SKM-1 (cell line): Measurements from ENCODE around the gene SDHB.

Experiments
- DNase-seq: peaks from one replicate; lab custom pipeline; 2025; ENCODE audit not compliant: unreplicated experiment; lab: John Stamatoyannopoulos, UW

The SDHB gene

GRCh38 chr1:17053685-17054410 lies at the start of gene SDHB:
TSS of gene SDHB (minus strand) at chr1:17054032. CDS start at chr1:17054019, 13 bp downstream.
- DNase-seq, result peak; percentile 93

DNA sequence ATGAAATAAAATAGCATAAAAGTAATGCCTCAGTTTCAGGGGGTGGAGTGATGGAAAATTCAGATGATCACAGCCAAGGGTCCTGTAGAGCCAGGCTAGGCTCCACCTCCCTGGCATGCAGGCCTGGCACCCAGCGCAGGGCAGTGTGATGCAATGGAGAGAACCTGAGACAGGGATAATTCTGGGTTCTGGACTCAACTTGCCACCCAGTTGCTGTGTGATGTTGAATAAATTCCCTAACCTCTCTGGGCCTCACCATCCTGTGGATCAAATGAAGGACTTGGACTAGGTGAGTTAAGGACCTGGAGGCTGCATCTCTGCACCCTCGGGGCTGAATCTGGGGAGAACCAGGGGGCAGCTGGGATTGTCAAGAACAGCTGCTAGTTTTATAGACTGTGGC lies 48.4 kb upstream of the SDHB start:
- no peak for DNase-seq

DNA sequence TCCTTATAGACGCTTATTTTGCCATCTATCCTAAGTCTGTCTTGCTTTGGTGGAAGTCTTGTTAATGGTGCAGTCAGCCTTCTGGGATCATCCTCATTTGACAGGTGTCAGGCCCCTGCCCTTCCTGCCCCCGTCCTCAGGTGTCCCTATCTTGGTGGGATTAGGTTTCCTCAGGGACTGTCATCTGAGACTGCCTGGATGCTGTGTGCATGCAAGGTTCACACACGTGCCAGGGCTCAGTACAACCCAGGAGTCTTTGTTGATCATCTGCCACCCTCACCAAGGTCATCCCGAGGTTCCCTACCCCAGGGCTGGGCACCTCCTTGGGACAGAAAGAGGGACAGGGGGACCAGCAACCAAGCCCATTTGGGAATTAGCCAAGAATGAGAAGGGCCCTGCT lies 47.4 kb upstream of the SDHB start:
- DNase-seq, result no peak

DNA sequence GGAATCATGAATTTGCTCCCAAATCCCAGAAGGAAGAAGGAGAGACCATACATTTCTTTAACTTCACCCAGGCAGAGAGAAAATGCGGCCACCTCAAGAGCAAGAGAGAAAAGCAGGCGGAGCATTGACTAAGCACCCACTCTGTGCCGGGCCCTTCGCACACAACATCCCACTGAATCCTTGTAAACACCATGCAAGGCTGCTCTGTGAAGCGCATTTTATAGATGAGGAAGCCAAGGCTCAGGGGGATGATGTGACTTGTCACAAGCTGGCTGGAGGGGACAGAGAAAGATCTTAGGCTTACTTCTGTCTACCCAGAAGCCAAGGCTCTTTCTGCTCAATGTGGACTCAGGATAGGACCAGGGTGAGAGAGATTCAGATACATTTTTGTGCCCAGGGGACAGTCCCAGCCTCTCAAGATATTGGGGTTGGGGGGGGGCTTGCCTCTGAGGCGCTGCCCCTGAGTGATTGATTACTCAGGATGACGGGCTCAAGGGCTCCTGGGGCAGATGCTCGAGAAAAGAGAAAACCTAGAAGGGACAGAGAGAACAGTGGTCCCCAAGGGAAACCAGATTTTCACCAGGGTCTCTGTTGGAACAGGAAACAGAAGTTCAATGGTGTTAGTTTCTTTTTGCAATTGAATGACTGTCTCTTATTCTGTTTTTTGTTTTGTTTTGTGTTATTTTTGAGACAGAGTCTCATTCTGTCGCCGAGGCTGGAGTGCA lies 45.9 kb upstream of the SDHB start:
- DNase-seq, result no peak

DNA sequence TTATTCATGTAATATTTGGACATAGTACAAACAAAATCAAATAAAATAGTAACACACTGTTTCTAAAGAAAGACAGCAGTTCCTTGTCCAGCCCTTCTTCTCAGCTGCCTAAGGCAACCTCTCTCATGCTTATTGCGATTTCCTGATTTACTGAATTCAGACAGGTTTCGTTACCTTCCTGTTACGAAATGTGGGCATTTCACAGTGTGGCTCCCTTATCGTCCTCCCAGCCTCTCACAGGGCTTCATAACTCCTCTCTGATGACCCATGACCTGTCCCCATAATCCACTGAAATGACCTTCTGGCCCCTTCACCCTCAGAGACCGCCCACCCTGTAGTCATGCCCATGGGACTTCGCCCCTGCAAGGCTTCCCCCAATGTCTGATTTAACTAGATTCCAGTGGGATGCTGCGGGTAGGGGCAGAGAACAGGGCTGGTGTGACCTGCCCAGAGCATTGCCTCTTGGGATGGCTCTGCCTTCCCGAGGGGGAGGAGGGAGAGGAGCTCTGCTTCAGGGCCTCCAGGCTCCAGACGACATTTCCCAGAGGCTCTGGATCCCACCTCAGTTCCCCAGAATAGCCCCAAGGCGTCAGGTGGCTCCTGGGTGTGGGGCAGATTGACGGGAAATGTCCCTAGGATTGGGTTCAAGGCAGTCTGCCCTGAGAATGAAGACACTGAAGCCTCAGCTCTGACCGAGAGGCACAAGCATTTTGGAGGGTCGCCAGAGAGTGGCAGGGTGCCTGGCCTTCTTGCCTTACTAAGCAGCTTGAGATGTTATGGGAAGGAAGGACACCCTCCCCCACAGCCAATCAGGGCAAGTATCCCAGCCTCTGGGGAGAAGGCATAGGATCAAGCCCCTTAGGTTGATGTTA lies 44.9 kb upstream of the SDHB start:
- DNase-seq, result peak; percentile 84

- no peak for DNase-seq
Measured at GRCh38 chr1:17097787-17098186, 44.0 kb upstream of the SDHB start.

DNA sequence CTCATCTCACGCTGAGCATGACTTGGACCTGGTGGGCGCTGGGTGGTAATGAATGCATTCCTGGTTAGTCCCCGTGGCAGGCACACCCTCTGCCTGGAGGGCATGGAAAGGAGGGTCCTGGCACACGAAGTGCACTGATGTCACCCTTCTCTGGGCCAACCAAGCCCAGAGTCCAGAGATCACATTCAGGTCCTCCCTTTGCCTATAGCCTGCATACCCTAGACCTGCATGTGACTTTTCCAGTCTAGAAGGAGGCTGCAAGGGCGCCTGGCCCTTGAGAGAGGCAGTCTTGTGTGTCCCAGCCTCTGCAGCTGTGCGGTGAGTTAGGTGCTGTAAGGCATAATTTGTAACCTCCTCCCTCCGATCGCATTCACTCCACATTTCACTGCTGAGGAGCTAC lies 43.3 kb upstream of the SDHB start:
- no peak for DNase-seq

DNA sequence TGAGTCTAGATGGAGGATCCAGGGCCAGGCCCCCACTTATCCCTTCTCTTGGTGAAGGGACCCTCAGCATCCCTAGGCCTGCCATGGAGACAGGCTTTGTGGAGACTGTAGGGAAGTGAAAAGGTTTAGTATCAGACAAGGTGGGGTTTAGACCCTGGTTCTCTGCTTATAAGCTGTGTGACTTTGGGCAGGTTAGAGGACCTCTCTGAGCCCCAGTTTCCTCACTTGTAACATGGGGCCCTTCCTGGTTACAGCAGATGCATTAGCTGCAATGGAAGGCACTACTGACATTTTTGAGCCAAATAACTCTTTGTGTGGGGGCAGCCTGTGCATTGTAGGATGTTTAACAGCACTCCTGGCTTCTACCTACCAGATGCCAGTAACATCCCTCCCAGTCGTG lies 42.8 kb upstream of the SDHB start:
- no peak for DNase-seq

DNA sequence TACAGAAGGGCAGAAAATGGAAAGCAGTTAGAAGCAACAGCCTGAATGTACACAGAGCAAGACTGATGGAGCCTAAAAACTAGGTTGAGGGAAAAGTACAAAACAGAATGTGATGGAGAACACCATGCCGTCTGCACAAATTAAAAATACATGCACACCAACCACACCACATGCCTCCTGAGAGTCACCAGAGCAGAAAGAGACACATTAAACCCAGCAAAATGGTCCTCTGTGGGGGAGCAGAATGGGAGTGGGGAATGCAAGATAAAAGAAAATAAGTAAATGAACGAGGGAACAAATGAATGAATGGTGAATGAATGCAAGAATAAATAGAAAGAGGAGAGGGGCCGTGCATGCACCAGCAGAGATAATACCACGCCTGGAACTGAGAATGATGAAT lies 41.3 kb upstream of the SDHB start:
- no peak for DNase-seq

- no peak for DNase-seq
Measured at GRCh38 chr1:17094664-17095063, 40.8 kb upstream of the SDHB start.

- DNase-seq, result no peak
Measured at GRCh38 chr1:17093822-17094393, 40.1 kb upstream of the SDHB start.

- DNase-seq, result no peak
Measured at GRCh38 chr1:17091252-17091651, 37.4 kb upstream of the SDHB start.

- DNase-seq, result no peak
Measured at GRCh38 chr1:17089506-17089905, 35.7 kb upstream of the SDHB start.

DNA sequence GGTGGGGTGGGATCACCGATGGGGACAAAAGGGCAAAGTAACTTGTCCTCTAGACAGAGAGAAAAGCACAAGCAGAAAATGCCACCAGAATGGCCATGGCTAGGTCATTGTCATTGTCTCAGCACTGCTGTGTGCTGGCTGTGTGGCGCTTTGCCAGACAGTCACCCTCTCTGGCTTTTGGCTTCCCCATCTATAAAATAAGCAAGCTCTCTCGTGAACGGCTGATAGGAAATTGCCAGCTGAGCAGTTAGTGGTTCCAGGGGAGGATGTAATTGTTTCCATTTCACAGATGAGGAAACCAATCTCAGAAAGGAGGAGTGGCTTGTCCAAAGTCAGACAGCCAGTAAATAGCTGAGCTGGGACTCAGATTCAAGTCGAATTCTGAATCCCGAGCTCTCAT lies 32.9 kb upstream of the SDHB start:
- DNase-seq, result no peak

DNA sequence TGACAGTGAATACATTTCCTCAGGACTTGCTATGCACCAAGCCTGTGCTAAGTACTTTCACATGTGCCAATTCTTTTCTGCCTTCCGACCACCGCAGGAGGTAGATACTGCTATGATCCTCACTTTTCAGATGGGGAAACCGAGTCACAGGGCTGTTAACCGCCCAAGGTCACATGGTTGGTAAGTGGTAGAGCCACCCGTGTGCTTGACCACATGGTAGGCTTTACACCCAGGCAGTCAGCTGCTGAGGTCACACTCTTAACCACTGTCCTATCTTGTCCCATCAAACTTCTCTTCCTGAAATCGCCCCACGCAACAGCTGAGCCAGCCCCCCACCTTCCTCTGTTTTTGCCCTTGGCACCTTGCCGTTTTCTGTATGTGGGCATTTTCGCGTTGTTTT lies 31.0 kb upstream of the SDHB start:
- DNase-seq, result no peak

DNA sequence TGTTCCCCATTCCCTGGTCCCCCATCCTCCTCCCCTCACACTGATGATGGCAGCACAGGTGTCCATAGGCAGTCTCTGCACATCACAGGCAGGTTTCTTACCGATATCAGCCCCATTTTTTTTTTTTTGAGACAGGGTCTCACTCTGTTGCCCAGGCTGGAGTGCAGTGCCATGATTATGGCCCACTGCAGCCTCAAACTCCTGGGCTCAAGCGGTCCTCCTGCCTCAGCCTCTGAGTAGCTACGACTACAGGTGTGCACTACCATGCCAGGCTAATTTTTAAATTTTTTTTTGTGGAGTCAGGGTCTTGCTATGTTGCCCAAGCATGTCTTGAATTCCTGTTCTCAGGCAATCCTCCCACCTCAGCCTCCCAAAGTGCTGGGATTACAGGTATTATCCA lies 28.9 kb upstream of the SDHB start:
- DNase-seq, result no peak

DNA sequence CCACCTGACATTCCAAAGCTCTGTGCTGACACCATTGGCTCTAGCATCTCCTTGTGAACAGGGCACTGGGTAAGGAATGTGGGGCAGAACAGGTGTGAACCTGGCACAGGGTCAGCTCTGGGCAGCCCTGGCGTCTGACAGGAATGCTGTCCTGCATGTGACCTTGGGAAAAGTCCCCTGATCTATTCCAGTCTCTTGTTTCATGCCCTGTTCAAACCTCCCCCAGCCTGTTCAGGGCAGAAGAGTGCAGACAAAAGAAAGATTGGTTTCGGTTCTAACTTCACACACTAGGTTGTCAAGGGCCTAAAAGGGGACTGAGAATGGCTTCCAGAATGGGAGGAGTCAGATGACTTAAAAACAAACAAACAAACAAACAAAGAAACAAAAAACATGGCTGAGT lies 27.6 kb upstream of the SDHB start:
- no peak for DNase-seq

DNA sequence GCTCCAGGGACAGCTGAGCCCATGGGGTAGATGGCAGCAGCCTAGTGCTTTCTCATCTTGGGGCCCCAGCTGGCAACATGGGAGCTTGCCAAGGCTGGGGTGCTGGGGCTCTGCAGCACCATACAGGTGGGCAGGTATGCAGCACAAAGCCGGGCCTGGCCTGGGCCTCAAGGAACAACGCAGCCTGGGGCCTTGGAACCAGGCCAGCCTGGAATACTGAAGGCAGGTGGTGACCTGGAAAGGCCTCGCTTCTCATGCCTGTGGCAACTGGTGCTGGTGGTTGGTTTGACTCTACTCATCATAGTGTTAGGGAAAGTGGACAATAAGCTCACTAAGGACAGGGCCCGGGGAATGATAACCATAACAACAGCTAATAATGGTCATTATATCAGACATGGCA lies 27.0 kb upstream of the SDHB start:
- DNase-seq, result no peak

DNA sequence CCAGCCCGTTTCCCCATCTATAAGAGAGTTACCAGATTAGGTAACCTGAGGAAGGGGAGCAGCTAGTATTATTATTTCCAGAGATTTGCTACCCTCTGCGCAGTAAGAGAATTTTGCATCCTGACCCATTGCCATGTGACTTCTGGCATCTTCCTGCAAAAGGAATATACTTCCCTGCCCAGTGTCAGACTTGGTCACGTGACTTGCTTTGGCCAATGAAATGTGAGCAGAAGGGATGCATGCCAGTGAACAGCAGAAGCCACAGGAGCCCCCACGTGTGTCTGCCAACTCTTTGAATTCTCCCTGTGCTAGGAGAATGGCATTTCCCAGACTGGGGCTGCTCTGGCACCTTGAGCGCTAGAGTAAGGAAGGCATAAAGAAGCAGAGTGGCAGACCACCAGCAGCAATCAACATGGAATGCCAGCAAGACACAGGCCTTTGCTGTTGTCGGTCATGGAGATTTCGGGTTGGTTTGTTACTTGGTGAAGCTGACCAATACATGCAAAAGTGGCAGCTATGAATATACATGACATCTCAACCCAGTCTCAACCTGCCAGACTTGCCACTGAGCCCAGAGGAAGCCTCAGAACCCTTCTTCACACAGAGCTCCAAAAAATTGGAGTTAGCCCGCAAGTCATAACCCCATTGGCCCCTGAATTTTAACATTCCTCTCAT lies 26.4 kb upstream of the SDHB start:
- no peak for DNase-seq

DNA sequence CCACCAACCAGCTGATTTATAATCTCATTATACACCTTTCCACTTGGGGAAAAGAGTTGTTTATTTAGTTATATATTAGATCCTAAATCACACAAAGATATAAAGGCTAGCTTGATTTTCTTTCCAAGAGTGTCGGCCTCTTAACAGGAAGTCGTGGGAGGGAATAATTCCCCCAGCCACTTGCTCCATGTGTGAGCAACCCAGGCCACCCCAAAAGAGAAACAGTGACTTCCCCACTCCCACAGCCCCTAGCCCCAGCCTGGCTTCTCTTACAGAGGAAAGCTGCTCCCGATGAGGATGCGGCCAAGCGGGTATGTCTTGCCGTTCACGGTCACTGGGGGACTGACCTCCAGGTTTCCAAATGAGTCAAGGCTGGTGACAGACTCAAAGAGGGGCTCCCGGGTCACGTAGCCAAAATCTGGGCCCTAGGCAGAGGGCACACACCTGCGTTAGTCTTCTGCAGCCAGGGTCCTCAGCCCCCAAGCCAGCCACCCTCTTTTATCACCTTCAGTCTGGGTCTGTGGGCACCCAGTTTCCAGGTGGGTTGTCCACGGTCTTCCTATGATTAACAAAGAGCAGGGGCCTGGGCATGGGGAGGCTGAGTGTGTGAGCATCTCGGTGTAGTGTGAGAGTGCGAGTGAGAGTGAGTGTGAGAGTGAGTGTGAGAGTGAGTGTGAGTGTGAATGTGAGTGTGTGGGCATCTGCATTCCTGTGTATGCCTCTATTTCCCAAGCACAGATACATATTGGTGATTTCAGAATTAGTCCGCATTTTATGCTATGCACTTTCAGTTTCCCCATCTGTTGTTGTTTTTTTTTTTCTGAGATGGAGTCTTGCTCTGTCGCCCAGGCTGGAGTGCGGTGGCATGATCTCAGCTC lies 25.4 kb upstream of the SDHB start:
- no peak for DNase-seq
